ENCODE results near the gene PSMA6.

DNA sequence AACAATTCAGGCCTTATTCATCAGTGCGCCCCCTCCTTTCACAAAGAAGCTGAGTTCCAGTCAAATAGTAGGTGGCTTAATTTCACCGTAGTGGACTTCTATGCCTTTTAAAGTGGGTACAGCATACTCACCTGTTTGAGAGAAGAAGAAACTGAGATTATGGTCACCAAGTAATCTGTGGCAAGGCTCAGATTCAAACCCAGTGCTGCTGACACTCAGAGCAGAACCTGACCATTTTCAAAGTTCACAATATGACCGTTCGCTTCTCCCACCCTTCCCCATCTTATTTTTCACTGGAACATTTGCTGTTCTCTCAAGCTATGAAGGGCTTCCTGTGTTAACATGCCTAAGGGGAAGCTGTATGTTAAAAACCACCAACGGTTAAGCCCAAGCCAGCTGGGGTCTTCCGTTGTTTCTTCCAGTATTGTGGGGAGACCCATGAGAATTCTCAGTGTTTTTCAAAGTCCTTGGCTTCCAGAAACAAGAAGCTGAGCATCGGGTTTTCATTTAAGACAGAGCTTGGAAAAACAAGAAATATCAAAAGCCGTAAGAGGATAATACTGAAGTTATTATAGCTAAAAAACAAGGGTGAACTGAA, 6.1 kb upstream of the PSMA6 start:
- TF ChIP-seq, protein P1, sequence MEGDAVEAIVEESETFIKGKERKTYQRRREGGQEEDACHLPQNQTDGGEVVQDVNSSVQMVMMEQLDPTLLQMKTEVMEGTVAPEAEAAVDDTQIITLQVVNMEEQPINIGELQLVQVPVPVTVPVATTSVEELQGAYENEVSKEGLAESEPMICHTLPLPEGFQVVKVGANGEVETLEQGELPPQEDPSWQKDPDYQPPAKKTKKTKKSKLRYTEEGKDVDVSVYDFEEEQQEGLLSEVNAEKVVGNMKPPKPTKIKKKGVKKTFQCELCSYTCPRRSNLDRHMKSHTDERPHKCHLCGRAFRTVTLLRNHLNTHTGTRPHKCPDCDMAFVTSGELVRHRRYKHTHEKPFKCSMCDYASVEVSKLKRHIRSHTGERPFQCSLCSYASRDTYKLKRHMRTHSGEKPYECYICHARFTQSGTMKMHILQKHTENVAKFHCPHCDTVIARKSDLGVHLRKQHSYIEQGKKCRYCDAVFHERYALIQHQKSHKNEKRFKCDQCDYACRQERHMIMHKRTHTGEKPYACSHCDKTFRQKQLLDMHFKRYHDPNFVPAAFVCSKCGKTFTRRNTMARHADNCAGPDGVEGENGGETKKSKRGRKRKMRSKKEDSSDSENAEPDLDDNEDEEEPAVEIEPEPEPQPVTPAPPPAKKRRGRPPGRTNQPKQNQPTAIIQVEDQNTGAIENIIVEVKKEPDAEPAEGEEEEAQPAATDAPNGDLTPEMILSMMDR (IDR thresholded peaks at IDR 0.05) = no peak
- no peak for TF ChIP-seq POLR2A (IDR thresholded peaks at IDR 0.05)
